ENCODE data around the gene TRIP12. TPM values are rescaled to one million over a fixed set of nuclear protein-coding genes. Genes with fewer than 3 reads are reported as not detected.
"Not testable (repeated sequence)": the region's sequence is repeated elsewhere in the genome, so short reads cannot be mapped to it uniquely, and the experiment has no call there.

TRIP12 gene
- total RNA-seq, 1 donor = 210 TPM

DNA sequence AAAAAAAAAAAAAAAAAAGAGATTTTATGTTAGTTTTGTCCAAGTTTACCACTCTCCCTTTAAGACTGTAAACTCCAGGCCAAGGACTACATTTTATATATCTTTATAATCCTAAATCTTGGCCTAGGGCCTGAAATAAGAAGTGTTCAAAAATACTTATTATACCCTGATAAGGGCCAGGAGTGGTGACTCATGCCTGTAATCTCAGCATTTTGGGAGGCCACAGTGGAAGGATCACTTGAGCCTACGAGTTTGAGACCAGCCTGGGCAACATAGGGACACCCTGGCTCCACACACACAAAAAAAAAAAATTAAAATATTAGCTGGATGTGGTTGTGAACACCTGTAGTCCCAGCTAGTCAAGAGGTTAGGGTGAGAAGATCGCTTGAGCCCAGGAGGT, 12.7 kb downstream of the TRIP12 start:
- peak; percentile 65 for DNase-seq (ENCODE audit: low read depth)
- TF ChIP-seq, protein P1, sequence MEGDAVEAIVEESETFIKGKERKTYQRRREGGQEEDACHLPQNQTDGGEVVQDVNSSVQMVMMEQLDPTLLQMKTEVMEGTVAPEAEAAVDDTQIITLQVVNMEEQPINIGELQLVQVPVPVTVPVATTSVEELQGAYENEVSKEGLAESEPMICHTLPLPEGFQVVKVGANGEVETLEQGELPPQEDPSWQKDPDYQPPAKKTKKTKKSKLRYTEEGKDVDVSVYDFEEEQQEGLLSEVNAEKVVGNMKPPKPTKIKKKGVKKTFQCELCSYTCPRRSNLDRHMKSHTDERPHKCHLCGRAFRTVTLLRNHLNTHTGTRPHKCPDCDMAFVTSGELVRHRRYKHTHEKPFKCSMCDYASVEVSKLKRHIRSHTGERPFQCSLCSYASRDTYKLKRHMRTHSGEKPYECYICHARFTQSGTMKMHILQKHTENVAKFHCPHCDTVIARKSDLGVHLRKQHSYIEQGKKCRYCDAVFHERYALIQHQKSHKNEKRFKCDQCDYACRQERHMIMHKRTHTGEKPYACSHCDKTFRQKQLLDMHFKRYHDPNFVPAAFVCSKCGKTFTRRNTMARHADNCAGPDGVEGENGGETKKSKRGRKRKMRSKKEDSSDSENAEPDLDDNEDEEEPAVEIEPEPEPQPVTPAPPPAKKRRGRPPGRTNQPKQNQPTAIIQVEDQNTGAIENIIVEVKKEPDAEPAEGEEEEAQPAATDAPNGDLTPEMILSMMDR (IDR thresholded peaks at IDR 0.05; ENCODE audit: insufficient read depth, low read length) = no peak
- H3K4me3 ChIP-seq (ENCODE audit: low read depth, low read length) = no peak overlapping the region

DNA sequence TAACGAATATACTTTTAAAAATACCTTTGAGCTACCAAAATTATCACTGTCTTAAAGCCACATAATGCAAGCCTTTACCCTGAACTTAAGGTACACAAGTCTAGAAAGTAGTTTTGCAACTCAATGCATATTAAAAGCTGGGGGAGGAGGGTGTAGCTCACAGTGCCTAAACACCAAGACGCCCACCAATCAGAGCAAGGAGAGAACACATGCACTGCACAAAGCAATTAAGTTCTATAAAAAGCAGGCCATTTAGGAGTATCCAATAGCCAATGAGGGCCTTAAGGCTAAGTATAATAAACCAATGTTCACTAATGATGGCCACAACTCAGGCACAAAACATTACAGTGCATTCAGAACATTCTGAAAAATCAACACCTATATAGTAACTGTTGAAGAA, 16.2 kb downstream of the TRIP12 start:
- TF ChIP-seq, protein P1 (IDR thresholded peaks at IDR 0.05; ENCODE audit: insufficient read depth, low read length) = no peak
- DNase-seq (ENCODE audit: low read depth) = no peak
- H3K4me3 ChIP-seq (ENCODE audit: low read depth, low read length) = no peak overlapping the region

DNA sequence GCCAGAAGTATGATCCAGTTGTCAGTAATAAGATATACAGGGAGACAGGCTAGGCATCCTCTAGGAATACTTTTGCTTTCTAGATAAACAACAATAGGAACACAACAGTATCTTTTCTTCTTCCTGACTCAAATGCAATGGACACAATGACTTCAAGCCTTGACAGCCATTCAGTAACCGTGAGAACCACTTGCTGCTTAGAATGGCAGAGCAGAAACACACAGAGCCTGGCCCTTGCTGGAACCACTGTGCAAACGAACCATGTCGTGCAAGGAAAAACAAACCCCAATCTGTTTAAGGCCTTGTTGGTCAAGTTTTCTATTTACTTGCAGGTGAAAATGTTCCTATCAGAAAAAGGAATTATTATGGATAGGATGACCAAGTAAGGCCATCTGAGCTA, 18.8 kb downstream of the TRIP12 start:
- DNase-seq (ENCODE audit: low read depth) = no peak
- TF ChIP-seq, protein P1 (IDR thresholded peaks at IDR 0.05; ENCODE audit: insufficient read depth, low read length) = no peak
- H3K4me3 ChIP-seq (ENCODE audit: low read depth, low read length) = no peak overlapping the region

DNA sequence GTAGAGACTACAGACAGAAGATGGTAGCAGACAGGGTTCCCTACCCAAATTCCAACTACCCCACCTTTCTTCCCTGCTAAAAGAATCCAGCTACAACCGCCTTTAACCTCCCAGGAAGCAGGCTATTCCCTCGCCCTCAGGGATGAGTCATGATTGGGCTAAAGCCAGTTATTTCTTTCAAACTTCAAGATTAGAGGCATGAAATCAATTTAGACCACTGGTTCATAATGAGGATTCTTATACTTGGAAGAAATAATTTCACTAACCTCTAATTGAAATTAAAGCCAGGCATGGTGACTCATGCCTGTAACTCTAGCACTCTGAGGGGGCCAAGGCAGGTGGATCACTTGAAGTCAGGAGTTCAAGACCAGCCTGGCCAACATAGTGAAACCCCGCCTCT, 20.0 kb downstream of the TRIP12 start:
- peak; percentile 77 for DNase-seq (ENCODE audit: low read depth)
- H3K4me3 ChIP-seq (ENCODE audit: low read depth, low read length) = no peak overlapping the region
- TF ChIP-seq, protein P1 (IDR thresholded peaks at IDR 0.05; ENCODE audit: insufficient read depth, low read length) = no peak

DNA sequence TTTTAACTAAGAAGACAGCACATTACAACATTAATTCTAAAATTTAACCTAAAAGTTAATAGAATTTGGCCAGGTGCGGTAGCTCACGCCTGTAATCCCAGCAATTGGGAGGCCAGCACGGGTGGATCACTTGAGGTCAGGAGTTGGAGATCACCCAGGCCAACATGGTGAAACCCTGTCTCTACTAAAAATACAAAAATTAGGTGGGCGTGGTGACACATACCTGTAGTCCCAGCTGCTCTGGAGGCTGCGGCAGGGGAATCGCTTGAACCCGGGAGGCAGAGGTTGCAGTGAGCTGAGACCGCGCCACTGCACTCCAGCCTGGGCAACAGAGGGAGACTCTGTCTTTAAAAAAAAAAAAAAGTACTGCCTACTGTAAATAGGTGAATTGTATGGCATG, 21.3 kb downstream of the TRIP12 start:
- not testable (repeated sequence) for H3K4me3 ChIP-seq (ENCODE audit: low read depth, low read length); DNase-seq (ENCODE audit: low read depth)

DNA sequence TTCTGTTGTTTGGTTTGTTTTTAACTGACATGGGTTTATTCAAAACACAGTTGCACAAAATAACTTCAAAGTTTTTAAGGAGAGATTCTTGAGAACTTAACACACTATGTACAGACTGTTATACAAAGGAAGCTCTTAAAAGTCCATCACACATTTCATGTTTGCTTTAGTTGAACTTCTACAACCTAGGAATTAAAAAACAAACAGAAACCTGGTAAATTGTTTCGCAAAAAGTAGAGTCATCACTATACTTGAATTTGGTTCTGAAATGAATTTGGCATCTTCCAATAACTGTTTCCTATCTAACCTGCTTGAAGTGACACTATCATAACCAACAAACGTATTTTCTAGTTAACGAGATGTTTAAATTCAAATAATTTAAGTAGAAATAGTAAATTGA, 21.8 kb downstream of the TRIP12 start:
- no peak overlapping the region for H3K4me3 ChIP-seq (ENCODE audit: low read depth, low read length)
- TF ChIP-seq, protein P1 (IDR thresholded peaks at IDR 0.05; ENCODE audit: insufficient read depth, low read length) = no peak
- no peak for DNase-seq (ENCODE audit: low read depth)

DNA sequence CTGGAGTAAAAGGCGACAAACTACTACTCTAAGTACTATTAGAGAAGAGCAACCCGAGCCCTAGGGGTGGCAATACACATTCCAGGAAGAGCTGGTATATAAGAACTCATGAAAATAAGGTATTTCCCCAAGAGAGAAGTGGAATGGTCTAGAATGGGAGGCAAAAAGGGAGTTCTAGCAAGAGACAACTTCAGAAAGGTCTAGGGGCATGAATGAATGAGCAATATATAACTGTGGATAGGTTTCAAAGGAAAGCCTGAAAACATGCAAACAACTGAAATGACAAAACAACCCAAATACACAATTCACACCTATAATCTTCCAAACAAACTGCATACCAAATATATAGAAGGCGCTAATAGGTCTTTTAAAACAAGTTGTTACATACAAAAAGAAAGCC, 22.2 kb downstream of the TRIP12 start:
- no peak overlapping the region for H3K4me3 ChIP-seq (ENCODE audit: low read depth, low read length)
- TF ChIP-seq, protein P1 (IDR thresholded peaks at IDR 0.05; ENCODE audit: insufficient read depth, low read length) = no peak
- no peak for DNase-seq (ENCODE audit: low read depth)
